GM12872 (cell line): ENCODE results near the gene MPPE1.

ENCODE experiments used
- CTCF ChIP-seq: IDR thresholded peaks from 3 replicates; pipeline ENCODE4 v1.5.1; 2011; ENCODE audit warnings: low read depth, mild to moderate bottlenecking, low read length, moderate library complexity; ENCODE audit not compliant: insufficient read depth

MPPE1 gene

GRCh38 chr18:11844436-11844835, 63.7 kb downstream of the MPPE1 start:
- no peak for TF ChIP-seq CTCF

GRCh38 chr18:11842562-11842961, 65.6 kb downstream of the MPPE1 start:
- no peak for TF ChIP-seq CTCF

GRCh38 chr18:11840493-11840892, 67.6 kb downstream of the MPPE1 start:
- no peak for TF ChIP-seq CTCF

GRCh38 chr18:11839556-11839955, 68.6 kb downstream of the MPPE1 start:
- no peak for TF ChIP-seq CTCF

- no peak for TF ChIP-seq CTCF
Observed at GRCh38 chr18:11834772-11835171, 73.3 kb downstream of the MPPE1 start.
